Measurements from ENCODE around the gene GDI1.

GRCh38 chrX:154401045-154401799 lies 35.7 kb upstream of the GDI1 start:
- TF ChIP-seq EZH2 (IDR thresholded peaks at IDR 0.05; ENCODE audit: low read length, unreplicated experiment) (no peak), EZH2phosphoT487 (IDR thresholded peaks at IDR 0.05; ENCODE audit: borderline replicate concordance, low read length) (no peak)
- TF ChIP-seq, protein P1, sequence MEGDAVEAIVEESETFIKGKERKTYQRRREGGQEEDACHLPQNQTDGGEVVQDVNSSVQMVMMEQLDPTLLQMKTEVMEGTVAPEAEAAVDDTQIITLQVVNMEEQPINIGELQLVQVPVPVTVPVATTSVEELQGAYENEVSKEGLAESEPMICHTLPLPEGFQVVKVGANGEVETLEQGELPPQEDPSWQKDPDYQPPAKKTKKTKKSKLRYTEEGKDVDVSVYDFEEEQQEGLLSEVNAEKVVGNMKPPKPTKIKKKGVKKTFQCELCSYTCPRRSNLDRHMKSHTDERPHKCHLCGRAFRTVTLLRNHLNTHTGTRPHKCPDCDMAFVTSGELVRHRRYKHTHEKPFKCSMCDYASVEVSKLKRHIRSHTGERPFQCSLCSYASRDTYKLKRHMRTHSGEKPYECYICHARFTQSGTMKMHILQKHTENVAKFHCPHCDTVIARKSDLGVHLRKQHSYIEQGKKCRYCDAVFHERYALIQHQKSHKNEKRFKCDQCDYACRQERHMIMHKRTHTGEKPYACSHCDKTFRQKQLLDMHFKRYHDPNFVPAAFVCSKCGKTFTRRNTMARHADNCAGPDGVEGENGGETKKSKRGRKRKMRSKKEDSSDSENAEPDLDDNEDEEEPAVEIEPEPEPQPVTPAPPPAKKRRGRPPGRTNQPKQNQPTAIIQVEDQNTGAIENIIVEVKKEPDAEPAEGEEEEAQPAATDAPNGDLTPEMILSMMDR (conservative IDR thresholded peaks at IDR 0.05; ENCODE audit: low read depth, low read length), result no peak

Measured in PC-3 (cell line).